ENCODE measurements around the gene KCNK7.

KCNK7 gene

DNA sequence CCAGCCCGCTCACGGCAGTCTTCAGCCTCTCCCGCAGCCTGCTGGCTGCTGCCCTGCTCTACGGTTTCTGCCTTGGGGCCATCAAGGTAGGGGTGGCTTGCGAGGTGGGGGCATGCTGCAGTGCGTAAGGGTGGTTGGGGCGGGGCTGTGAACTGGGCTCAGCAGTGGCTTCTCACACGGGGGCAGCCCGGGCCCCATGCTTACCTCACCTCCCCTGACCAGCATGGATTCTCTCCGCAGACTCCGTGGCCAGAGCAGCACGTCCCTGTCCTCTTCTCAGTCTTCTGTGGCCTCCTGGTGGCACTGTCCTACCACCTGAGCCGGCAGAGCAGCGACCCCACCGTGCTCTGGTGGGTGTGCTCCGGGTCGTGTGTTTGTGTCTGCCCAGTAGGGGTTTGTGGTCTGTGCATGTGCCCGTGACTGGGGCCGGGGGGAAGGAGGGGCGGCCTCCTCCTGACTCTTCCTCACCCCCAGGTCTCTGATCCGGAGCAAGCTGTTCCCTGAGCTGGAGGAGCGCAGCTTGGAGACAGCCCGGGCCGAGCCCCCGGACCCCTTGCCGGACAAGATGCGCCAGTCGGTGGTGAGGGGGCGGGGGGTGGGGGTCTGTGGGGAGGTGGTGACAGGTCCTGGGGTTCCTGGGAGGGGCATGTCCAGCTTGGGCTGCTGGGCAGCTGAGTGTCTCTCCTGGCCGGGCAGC is 29.5 kb upstream of the KCNK7 start:
- DNase-seq (no peak), ATAC-seq (ENCODE audit: insufficient read depth, low read depth) (0 out of 3 replicates have a peak, but pooled peaks have one; percentile 15)
- Histone ChIP-seq H4K20me1 (ENCODE audit: insufficient read depth, low read length) (peaks cover 39% of the 10 kb centered on the region), H3K4me1 (ENCODE audit: insufficient read depth, low read length) (no peaks in the 10 kb centered on the region; the same call in 1 of the 2 replicates), H2AFZ (ENCODE audit: low read depth, low read length) (no peak overlapping the region), H3K9ac (ENCODE audit: low read depth, low read length) (no peak overlapping the region), H3K4me2 (ENCODE audit: insufficient read depth, low read length) (no peak overlapping the region), H3K36me3 (ENCODE audit: insufficient read depth, low read length) (peaks cover 95% of the 10 kb centered on the region), H3K9me3 (ENCODE audit: insufficient read depth, low read length, severe bottlenecking) (no peaks in the 10 kb centered on the region), H3K79me2 (ENCODE audit: insufficient read depth, low read length) (peaks cover 16% of the 10 kb centered on the region; the same call in 1 of the 2 replicates), H3K4me3 (ENCODE audit: low read depth in 1 of 2, low read length in 2 of 2) (no peak overlapping the region), H3K27me3 (ENCODE audit: insufficient read depth, low read length, poor library complexity) (no peaks in the 10 kb centered on the region), H3K27ac (ENCODE audit: low read length) (no peak overlapping the region)
- TF ChIP-seq, protein P1, sequence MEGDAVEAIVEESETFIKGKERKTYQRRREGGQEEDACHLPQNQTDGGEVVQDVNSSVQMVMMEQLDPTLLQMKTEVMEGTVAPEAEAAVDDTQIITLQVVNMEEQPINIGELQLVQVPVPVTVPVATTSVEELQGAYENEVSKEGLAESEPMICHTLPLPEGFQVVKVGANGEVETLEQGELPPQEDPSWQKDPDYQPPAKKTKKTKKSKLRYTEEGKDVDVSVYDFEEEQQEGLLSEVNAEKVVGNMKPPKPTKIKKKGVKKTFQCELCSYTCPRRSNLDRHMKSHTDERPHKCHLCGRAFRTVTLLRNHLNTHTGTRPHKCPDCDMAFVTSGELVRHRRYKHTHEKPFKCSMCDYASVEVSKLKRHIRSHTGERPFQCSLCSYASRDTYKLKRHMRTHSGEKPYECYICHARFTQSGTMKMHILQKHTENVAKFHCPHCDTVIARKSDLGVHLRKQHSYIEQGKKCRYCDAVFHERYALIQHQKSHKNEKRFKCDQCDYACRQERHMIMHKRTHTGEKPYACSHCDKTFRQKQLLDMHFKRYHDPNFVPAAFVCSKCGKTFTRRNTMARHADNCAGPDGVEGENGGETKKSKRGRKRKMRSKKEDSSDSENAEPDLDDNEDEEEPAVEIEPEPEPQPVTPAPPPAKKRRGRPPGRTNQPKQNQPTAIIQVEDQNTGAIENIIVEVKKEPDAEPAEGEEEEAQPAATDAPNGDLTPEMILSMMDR (IDR thresholded peaks at IDR 0.05; ENCODE audit: borderline replicate concordance, extremely low read depth, low read length, poor library complexity, severe bottlenecking): no peak
- no peak for TF ChIP-seq EZH2 (IDR thresholded peaks at IDR 0.05; ENCODE audit: borderline replicate concordance, low read depth, low read length, severe bottlenecking)

DNA sequence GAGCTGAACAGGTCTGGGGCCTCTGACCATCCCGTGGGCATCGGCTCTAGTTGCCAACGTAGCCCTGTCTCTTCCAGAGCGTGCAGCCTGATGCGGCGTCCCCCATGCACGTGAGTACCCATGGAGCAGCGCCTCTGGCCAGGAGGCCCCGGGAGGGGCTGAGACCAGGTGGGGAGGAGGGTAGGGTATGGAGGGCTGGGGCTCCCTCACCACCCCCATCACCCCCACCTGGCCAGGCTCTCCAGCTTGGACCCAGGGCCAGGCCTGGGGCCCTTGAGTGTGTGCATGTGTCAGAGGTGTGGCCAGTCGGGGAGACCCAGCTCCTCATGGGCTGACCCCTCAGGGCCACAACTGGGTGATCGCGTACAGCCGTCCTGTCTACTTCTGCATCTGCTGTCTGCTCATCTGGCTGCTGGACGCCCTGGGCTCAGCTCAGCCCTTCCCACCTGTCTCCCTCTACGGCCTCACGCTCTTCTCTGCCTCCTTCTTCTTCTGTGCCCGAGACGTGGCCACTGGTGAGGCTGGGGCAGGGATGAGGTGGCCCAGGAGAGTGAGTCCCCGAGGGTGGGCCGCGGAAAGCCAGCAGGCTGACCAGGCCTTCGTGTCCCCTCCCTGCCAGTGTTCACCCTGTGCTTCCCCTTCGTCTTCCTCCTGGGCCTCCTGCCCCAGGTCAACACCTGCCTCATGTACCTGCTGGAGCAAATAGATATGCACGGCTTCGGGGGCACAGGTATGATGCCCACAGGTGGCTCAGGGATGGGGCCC is 28.4 kb upstream of the KCNK7 start:
- H3K79me2 ChIP-seq (ENCODE audit: insufficient read depth, low read length): peaks cover 24% of the 10 kb centered on the region
- H3K4me1 ChIP-seq (ENCODE audit: insufficient read depth, low read length): no peaks in the 10 kb centered on the region; the same call in none of the 2 replicates
- no peak overlapping the region for H3K27ac ChIP-seq (ENCODE audit: low read length)
- H4K20me1 ChIP-seq (ENCODE audit: insufficient read depth, low read length): peaks cover 49% of the 10 kb centered on the region
- no peaks in the 10 kb centered on the region for H3K27me3 ChIP-seq (ENCODE audit: insufficient read depth, low read length, poor library complexity)
- no peak for DNase-seq
- TF ChIP-seq, protein P1 (IDR thresholded peaks at IDR 0.05; ENCODE audit: borderline replicate concordance, extremely low read depth, low read length, poor library complexity, severe bottlenecking): no peak
- TF ChIP-seq EZH2 (IDR thresholded peaks at IDR 0.05; ENCODE audit: borderline replicate concordance, low read depth, low read length, severe bottlenecking): no peak
- no peak overlapping the region for H3K4me2 ChIP-seq (ENCODE audit: insufficient read depth, low read length)
- H2AFZ ChIP-seq (ENCODE audit: low read depth, low read length): no peak overlapping the region
- no peak overlapping the region for H3K9ac ChIP-seq (ENCODE audit: low read depth, low read length)
- ATAC-seq (ENCODE audit: insufficient read depth, low read depth): 0 out of 3 replicates have a peak, but pooled peaks have one; percentile 6
- H3K4me3 ChIP-seq (ENCODE audit: low read depth in 1 of 2, low read length in 2 of 2): no peak overlapping the region
- H3K9me3 ChIP-seq (ENCODE audit: insufficient read depth, low read length, severe bottlenecking): no peaks in the 10 kb centered on the region
- peaks cover 95% of the 10 kb centered on the region for H3K36me3 ChIP-seq (ENCODE audit: insufficient read depth, low read length)

DNA sequence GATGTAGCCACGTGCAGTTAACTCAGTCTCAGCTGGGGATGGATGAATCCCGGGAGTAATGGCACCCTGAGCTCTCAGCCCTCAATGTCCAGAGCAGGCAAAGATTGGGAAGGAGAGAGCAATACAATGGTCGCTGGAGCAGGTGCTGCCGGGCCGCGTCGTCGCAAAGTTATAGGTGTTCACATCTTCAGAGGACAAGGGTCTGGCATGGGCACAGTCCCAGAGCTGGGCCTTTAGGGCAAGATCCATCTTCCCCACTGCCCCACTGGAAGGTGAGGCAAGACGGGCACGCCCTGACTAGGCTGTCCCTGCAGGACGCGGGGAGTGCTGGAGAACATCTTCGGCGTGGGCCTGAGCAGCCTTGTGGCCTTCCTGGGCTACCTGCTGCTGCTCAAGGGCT is 27.6 kb upstream of the KCNK7 start:
- H3K36me3 ChIP-seq (ENCODE audit: insufficient read depth, low read length): peaks cover 95% of the 10 kb centered on the region
- no peak overlapping the region for H3K9ac ChIP-seq (ENCODE audit: low read depth, low read length)
- peaks cover 33% of the 10 kb centered on the region for H3K79me2 ChIP-seq (ENCODE audit: insufficient read depth, low read length)
- no peak overlapping the region for H2AFZ ChIP-seq (ENCODE audit: low read depth, low read length)
- H3K27me3 ChIP-seq (ENCODE audit: insufficient read depth, low read length, poor library complexity): no peaks in the 10 kb centered on the region
- DNase-seq (no peak), ATAC-seq (ENCODE audit: insufficient read depth, low read depth) (no peak)
- TF ChIP-seq, protein P1 (IDR thresholded peaks at IDR 0.05; ENCODE audit: borderline replicate concordance, extremely low read depth, low read length, poor library complexity, severe bottlenecking): no peak
- TF ChIP-seq EZH2 (IDR thresholded peaks at IDR 0.05; ENCODE audit: borderline replicate concordance, low read depth, low read length, severe bottlenecking): no peak
- no peaks in the 10 kb centered on the region for H3K9me3 ChIP-seq (ENCODE audit: insufficient read depth, low read length, severe bottlenecking)
- H3K4me1 ChIP-seq (ENCODE audit: insufficient read depth, low read length): peaks cover 7% of the 10 kb centered on the region
- H3K27ac ChIP-seq (ENCODE audit: low read length): no peak overlapping the region
- no peak overlapping the region for H3K4me2 ChIP-seq (ENCODE audit: insufficient read depth, low read length)
- no peak overlapping the region for H3K4me3 ChIP-seq (ENCODE audit: low read depth in 1 of 2, low read length in 2 of 2)
- H4K20me1 ChIP-seq (ENCODE audit: insufficient read depth, low read length): peaks cover 57% of the 10 kb centered on the region
